Measurements from ENCODE around the gene CTLA4.
"Not testable (repeated sequence)": the region's sequence is repeated elsewhere in the genome, so short reads cannot be mapped to it uniquely, and the experiment has no call there.

The CTLA4 gene

GRCh38 chr2:203858176-203858575 lies 9.4 kb upstream of the CTLA4 start:
- DNase-seq: no peak

GRCh38 chr2:203859030-203859789 lies 8.4 kb upstream of the CTLA4 start:
- DNase-seq: no peak

GRCh38 chr2:203861197-203861596 lies 6.4 kb upstream of the CTLA4 start:
- no peak for DNase-seq

- DNase-seq: no peak
These were observed 6.0 kb upstream of the CTLA4 start for GRCh38 chr2:203861607-203862006.

GRCh38 chr2:203869223-203870042 lies 1.9 kb downstream of the CTLA4 start:
- DNase-seq: peak; percentile 49

- DNase-seq: peak; percentile 31
These were observed 2.9 kb downstream of the CTLA4 start for GRCh38 chr2:203870481-203870880.

- no peak for DNase-seq
These were observed 3.4 kb downstream of the CTLA4 start for GRCh38 chr2:203870941-203871340.

- DNase-seq: no peak
These were observed 3.9 kb downstream of the CTLA4 start for GRCh38 chr2:203871371-203871983.

GRCh38 chr2:203873461-203873860 lies 5.9 kb downstream of the CTLA4 start:
- peak; percentile 41 for DNase-seq

- no peak for DNase-seq
These were observed 6.5 kb downstream of the CTLA4 start for GRCh38 chr2:203873921-203874631.

GRCh38 chr2:203875471-203875870 lies 7.9 kb downstream of the CTLA4 start:
- no peak for DNase-seq

GRCh38 chr2:203876328-203876727 lies 8.8 kb downstream of the CTLA4 start:
- DNase-seq: no peak

- no peak for DNase-seq
These were observed 10.5 kb downstream of the CTLA4 start for GRCh38 chr2:203878063-203878462.

- no peak for DNase-seq
These were observed 13.1 kb downstream of the CTLA4 start for GRCh38 chr2:203880557-203881125.

- not testable (repeated sequence) for DNase-seq
These were observed 13.6 kb downstream of the CTLA4 start for GRCh38 chr2:203881185-203881584.

- DNase-seq: no peak
These were observed 15.0 kb downstream of the CTLA4 start for GRCh38 chr2:203882551-203882950.

GRCh38 chr2:203886661-203887151 lies 19.1 kb downstream of the CTLA4 start:
- DNase-seq: peak; percentile 64

GRCh38 chr2:203887677-203888076 lies 20.1 kb downstream of the CTLA4 start:
- no peak for DNase-seq

- DNase-seq: no peak
These were observed 22.0 kb downstream of the CTLA4 start for GRCh38 chr2:203889542-203889941.

GRCh38 chr2:203889944-203890343 lies 22.4 kb downstream of the CTLA4 start:
- DNase-seq: no peak

GRCh38 chr2:203890733-203891132 lies 23.2 kb downstream of the CTLA4 start:
- no peak for DNase-seq

- DNase-seq: peak; percentile 75
These were observed 23.9 kb downstream of the CTLA4 start for GRCh38 chr2:203891474-203891873.

GRCh38 chr2:203892207-203892606 lies 24.6 kb downstream of the CTLA4 start:
- no peak for DNase-seq
